GM12892 (cell line): ENCODE results near the gene GALNTL6.

ENCODE experiments used
- DNase-seq: peaks from one replicate; pipeline ENCODE4 v3.0.0; 2011; ENCODE audit not compliant: insufficient read length
- FAIRE-seq: peaks from 2 replicates; lab custom pipeline; 2011; peaks lifted over from hg19 to GRCh38; lab: Jason Lieb, UNC
- POLR2A ChIP-seq: IDR thresholded peaks from 2 replicates; pipeline ENCODE4 v1.6.1; 2011; ENCODE audit warnings: low read depth, low read length, control low read depth
- POLR2AphosphoS5 ChIP-seq: IDR thresholded peaks from 2 replicates; pipeline ENCODE4 v1.6.1; 2011; ENCODE audit warnings: low read depth, low read length, control low read depth
- TAF1 ChIP-seq: IDR thresholded peaks from 2 replicates; pipeline ENCODE4 v1.6.1; 2011; ENCODE audit warnings: low read depth, mild to moderate bottlenecking, control low read depth, low read length, borderline replicate concordance

GALNTL6 gene

DNA sequence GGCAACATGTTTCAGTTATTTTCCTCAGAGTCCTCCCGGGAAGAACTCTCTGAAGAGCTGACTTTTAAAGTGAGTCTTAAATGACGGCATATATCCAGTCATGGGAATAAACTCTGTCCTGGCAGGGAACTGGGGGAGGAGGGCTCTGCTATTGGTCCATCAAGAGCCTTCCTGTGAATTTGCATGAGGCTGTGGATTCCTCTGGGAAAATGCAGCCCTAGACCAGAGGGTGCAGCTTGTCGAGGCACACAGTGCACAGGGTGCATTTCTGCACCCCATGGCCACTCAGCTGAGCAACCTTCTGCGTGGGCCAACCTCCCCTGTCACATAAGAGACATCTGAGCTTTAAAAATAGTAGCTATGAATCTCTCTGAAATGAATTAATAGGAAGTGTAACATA, 360.0 kb downstream of the GALNTL6 start:
- FAIRE-seq, result no peak
- TF ChIP-seq POLR2A (no peak), POLR2AphosphoS5 (no peak), TAF1 (no peak)
- DNase-seq, result no peak

DNA sequence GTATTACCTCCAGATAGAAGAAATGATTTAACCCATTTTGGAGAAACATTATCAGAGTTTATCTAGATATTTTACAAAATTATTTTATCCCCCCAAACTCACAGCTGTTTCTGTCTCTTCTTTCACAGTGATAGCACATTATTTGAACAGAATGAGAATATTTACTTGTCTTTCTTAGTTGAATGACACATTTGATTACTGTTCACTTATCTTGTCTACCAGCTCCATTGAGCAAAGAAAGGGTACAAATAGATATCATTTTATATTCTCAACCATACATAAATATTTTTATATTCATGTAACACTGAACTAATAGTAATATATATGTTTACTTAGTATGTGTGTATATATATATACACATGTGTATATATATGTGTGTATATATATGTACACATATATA, 364.2 kb downstream of the GALNTL6 start:
- FAIRE-seq (no peak), DNase-seq (no peak)
- no peak for TF ChIP-seq TAF1
- no peak for TF ChIP-seq POLR2A
- no peak for TF ChIP-seq POLR2AphosphoS5

DNA sequence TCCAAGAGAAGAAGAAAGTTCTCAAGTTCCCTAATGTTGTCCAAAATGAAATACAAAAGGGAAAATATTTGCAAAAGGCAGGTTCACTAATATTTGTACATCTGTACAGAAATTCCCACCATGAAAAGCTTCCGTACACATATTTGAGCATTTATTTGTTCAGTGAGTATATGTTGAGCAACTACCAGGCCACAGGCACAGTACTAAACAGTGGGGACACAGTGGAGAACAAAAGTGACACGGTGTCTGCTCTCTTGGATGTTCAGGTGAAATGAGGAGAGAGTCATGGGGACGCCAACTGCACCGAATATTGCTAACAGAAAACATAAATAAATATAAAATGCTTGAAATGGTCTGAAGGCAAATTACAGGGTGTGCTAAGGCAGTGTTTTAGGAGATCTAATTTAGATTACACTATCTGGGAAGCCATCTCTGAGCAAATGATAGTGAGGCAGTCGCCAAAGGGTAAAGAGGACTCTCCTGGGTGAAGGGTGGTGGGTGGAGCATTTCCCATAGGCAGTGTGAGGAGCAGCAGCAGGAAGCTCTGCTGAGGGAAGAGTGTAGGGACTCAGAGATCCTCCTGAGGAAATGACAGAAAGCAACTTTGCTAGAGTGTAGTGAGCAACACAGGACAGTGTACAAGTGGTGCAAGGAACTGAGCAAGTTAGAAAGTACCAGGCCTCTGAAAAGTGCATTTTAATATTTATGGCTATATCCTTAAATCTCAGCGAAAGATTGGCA, 375.2 kb downstream of the GALNTL6 start:
- FAIRE-seq (no peak), DNase-seq (no peak)
- TF ChIP-seq TAF1 (no peak), POLR2AphosphoS5 (no peak)

DNA sequence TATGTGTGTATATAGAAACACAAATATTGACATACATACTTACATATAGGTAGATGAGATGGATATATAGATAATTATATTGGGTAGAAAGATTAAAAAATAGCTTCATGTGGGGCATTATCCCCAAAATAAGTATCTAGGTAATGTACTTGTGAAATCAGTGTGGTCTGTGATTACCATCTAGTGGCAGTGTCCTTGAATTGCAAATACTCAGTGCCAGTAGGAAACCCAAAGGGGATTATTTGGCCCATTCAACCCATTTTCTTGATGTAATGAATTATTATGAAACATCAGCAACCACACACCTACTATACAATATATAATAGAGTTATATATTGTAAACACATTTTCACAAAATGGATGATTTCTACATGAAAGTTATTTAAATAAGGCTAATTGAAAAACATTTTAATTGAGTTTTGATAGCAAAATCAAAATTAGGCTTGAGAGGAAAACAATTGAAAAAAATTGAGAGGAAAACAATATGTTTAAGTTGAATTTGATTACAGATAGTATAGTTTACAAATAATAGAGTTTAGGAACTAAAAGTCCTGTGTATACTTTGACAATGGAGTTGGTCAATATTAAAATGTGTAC, 389.4 kb downstream of the GALNTL6 start:
- FAIRE-seq (no peak), DNase-seq (peak; percentile 1)
- TF ChIP-seq POLR2A (no peak), POLR2AphosphoS5 (no peak), TAF1 (no peak)

DNA sequence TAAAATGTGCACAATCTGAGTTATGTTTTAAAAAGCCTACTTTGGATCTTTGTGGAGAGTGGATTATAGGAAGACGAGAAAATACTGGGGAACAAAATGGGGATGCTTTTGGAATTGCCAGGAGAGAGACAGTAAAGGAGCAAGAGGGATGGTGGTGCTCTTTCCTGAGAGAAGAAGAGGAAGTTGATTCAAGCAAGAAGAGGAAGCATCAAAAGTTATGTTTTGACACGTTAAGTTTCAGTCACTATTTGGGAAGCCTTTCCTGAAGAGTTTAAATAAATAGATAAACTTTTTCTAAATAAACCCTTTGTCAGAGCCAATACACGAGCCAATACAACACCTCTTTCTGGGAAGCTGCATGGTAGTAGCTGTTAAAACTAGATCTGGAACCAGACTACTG, 394.1 kb downstream of the GALNTL6 start:
- DNase-seq (no peak), FAIRE-seq (no peak)
- TF ChIP-seq POLR2AphosphoS5 (no peak), TAF1 (no peak), POLR2A (no peak)

DNA sequence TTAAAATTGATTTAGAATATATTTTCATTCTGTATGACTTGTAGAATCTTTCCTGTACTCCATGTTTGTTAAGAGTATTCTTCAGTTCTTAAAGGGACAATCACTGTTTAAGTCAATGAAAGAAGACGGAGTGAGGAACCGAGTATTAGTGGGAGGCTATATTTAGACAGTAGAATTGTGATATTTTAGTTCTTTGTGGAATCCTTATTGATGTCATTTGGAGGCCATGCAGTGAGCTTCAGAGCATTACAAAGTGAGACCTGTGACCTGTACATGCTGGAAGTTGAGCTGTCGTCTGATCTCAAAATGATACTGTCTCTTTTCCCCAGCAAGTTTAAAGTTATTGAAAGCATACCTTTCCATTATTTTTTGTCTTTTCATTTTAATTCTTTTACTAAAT, 394.7 kb downstream of the GALNTL6 start:
- DNase-seq (no peak), FAIRE-seq (no peak)
- TF ChIP-seq TAF1, result no peak
- TF ChIP-seq POLR2AphosphoS5, result no peak
- no peak for TF ChIP-seq POLR2A

- no peak for FAIRE-seq
- TF ChIP-seq TAF1, result no peak
- no peak for TF ChIP-seq POLR2A
- TF ChIP-seq POLR2AphosphoS5, result no peak
- DNase-seq, result no peak
These were observed 407.5 kb downstream of the GALNTL6 start for GRCh38 chr4:172220679-172221078.

DNA sequence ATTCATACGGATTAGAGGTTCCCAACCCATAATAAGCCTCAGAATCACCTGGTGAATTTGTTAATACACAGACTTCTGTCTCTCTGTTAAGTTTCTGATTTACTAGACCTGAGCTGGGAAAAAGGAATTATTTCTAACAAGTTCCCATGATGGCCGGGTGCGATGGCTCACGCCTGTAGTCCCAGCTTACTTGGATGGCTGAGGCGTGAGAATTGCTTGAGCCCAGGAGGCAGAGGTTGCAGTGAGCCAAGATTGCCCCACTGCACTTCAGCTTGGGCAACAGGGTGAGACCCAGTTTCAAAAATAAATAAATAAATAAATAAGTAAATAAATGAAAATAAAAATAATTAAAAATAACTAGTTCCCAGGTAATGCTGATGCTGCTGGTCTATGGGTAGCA, 412.3 kb downstream of the GALNTL6 start:
- no peak for TF ChIP-seq TAF1
- no peak for TF ChIP-seq POLR2AphosphoS5
- no peak for TF ChIP-seq POLR2A
- FAIRE-seq (no peak), DNase-seq (no peak)

DNA sequence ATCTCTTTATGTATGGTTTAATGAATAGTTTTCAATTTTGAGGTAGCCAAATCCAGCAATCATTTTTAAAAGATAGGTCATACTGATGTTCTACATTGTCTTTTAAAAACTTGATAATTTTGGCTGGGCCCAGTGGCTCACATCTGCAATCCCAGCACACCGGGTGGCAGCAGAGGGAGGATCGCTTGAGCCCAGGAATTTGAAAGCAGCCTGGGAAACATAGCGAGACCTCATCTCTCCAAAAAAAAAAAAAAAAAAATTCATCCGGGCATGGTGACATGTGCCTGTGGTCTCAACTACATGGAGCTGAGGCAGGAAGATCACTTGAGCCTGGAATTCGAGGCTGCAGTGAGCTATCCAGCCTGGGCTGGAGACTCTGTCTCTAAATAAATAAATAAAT, 419.8 kb downstream of the GALNTL6 start:
- FAIRE-seq (no peak), DNase-seq (no peak)
- TF ChIP-seq TAF1 (no peak), POLR2A (no peak), POLR2AphosphoS5 (no peak)

DNA sequence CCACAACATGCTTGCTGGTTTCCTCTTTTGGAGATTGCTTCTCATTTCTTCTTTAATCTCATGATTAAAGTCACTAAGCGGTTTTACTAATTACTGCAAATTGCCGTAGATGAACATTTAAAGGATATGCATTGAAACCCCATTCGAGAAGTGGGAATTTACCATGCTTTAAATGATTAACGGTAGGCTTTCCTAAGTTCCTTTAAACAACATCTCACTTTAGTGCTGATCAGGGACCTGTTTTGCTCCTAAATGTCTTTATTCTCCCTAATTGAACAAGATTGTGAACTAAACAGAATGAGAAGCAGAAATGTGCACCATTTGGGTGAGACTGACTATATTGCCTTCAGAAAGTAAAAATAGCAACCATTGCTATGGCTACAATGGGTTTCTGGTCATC, 430.3 kb downstream of the GALNTL6 start:
- FAIRE-seq, result no peak
- no peak for DNase-seq
- TF ChIP-seq POLR2A, result no peak
- TF ChIP-seq TAF1, result no peak
- no peak for TF ChIP-seq POLR2AphosphoS5

GRCh38 chr4:172245516-172245915, 432.3 kb downstream of the GALNTL6 start:
- DNase-seq, result no peak
- no peak for TF ChIP-seq POLR2AphosphoS5
- no peak for TF ChIP-seq TAF1
- no peak for FAIRE-seq

DNA sequence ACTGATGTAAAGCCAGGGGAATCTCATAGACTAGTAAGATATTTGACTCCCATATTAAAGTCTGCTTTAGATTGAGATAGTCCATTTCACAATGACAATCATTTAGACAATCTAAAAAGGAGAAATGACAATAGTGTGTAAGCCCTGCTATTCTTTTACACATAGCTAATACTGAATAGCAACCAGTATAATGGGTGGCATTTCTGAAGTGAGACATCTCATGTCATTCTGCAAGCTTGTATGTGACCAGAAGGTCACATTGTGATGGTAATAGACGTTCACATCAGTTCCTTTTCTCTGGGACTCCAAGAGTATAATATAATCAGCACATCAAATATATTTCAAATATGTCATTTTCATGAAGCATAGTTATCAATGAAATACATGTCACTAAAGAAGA, 440.2 kb downstream of the GALNTL6 start:
- FAIRE-seq (no peak), DNase-seq (no peak)
- TF ChIP-seq TAF1 (no peak), POLR2AphosphoS5 (no peak), POLR2A (no peak)
